Stimulated activated CD4-positive, alpha-beta T cell treated with anti-CD3 and anti-CD28 coated beads, Interleukin-12 subunit alpha, Interleukin-12 subunit beta, amount 100 ng/mL, for 48 hours (primary cell): ENCODE data around the gene C5orf15.
A peak's percentile ranks its signal among the peaks of the same experiment; 100 is the strongest.

Experiments used
- DNase-seq, 3 donors: peaks; one replicate each; pipeline ENCODE4 v3.0.0-alpha.2; 2020; ENCODE audit warnings: low read depth in 2 of 3, low spot score in 1 of 3

C5orf15 gene

DNA sequence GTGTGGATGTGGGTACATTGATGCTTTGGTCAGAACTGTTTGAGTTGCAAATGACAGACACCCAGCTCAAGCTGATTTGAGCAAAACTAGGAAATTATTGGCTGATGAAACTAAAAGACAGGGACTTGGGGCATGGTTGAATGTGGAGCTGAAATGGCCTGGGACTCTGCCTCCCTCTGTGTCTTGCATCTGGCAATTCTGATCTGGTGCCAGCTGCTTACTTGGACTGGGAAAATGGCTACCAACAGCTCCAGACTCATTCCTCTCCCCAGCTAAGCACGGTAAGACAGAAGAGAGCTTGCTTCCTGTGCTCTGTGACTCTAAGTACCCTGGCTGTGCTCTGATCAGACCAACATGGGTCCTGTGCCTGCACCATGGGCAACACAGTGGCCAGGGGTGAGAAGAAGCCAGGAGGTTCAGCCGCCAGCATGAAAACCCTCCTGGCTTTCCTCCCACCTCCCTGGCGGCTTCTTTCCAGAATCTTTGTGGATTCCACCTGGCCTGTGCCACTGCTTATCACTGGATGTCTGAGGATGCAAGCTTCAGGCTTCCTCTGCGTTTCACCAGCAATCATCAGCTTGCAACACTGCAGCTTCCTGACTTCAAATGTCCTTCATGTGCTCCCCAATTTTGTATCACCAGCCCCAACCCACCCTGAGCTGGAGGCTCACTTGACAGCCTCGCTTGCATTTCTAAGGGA lies 44.1 kb downstream of the C5orf15 start:
- DNase-seq, result no peak

DNA sequence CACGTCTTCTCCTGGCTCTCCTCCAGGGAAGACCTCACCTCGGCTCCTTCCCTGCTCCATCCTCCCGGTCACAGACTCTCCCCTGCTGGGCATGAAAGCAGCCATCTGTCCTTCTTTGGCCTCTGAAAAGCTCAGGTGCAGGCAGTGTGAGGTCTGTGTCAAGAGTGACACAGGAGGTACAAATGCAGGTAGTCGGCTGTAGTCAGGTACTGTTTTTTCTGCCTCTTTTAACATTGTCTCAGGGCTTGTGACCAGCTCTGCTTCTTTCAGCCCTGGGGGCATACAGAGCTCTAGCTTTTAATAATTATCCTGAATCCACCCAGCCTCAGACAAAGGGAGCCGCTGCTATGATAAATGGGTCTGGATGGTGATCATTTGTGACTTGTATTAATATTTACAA lies 46.4 kb downstream of the C5orf15 start:
- DNase-seq, result no peak

DNA sequence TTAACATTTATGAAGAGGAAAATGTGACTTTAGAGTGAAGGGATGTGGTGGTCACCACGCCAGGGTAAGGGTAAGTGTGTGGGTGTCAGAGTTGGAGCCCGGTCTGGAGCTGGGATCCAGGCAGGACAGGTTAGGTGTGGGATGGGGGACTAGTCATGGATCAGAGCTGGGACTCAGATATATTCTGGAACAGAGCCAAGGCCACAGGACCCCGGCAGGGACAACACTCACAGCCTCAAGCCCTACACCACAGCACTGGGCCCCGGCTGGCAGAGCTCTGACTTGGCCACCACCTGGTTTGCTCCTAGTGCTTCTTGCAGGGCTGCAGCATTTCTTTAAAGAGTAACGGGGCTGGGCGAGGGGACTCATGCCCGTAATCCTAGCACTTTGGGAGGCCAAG lies 47.4 kb downstream of the C5orf15 start:
- DNase-seq, result no peak

DNA sequence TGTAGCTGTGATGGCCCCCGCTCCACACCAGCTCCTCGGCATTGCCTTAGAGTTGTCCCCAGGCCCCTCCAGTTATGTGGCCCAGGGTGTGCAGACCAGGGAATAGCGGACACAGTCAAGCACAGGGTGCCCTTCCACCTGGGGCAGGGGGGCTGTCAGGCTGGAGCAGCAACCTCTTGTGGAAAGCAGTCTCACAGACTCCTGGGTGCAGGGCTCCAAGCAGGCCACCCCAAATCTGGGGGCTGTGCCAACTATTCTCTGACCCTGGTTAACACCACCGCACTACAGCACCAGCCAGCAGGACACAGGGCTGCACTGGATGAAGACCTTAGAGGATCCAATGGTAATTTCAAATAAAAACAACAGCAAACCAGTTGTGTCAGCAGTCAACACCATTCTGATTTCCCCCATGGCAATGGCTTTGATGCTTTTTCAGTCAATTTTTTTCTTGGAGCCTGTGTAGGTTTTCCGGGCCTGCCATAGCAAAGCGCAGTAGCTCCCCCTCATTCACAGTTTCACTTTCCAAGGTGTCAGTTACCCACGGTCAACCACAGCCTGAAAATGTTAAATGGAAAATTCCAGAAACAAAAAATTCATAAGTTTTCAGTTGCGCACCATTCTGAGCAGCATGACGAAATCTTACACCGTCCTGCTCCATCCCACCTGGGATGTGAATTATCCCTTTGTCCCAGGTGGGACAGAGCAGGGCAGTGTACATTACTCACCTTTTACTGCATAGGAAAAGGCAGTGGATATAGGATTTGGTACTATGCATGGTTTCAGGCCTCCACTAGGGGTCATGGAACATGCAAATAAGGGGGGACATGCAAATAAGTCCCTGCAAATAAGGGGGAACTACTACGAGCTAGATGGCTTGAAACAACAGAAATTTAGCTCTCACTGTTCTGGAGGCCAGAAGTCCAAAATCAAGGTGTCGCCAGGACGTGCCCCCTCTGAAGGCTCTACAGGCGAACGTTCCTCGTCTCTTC lies 49.0 kb downstream of the C5orf15 start:
- DNase-seq, result peak in 1 of 3 donors; percentile 15

DNA sequence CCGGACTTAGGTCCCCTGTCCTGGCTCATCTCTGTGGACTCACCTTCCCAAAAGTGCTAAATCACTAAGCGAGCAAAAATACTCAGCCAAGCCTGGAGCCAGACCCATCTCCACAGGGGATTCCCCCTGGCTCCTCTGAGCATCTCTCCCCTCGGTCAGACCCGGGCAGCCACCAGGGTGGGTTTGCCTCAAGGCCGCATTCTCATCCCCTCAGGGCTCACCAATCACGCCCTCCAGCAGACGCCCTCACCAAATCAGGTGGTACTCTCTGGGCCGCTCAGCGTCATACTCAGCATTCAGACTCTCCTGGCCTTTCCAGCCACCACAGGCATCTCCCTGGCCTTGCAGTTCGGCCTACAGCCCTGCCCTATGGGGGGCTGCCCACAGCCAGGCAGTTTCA lies 49.7 kb downstream of the C5orf15 start:
- DNase-seq, result no peak

DNA sequence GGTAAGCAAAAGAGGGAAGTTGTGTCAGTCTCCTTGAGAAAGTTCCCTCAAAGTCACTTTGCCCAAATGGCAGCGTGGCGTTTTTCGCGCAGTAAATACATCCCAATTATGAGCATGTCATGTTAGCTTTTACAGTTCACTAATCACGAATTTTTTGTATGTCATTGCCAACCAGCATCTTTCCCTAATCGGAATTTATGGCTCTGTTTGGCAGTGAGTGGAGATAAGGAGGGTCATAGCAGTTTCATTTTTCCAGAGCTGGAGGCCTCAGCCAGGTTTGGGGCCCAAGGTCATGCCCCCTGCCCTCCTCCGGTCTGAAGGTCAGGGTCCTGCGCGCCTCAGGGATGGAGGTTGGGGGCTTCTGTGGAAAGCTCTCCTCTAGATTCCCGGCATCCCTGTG lies 50.1 kb downstream of the C5orf15 start:
- no peak for DNase-seq

DNA sequence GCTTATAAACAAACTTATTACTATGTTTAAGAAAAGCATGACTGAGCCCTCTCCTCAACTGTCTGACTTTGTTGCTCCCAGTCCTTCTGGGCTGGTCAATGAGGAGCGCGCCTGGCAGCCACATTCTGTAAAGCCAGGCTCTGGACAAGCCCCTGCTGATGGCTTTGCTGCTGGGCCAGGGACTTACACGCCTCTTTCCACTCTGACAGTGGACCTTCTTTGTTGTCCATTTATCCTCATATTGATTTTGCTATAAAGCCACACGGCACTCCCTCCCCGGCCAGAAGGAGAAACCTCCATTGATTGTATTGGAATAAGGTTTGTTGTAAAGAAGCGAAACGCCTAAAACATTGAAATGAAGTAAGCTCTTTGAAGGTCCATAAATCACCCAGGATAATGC lies 50.6 kb downstream of the C5orf15 start:
- DNase-seq, result no peak

GRCh38 chr5:133916914-133917313 lies 51.5 kb downstream of the C5orf15 start:
- no peak for DNase-seq

- DNase-seq, result no peak
These were observed 51.9 kb downstream of the C5orf15 start for GRCh38 chr5:133916479-133916878.

DNA sequence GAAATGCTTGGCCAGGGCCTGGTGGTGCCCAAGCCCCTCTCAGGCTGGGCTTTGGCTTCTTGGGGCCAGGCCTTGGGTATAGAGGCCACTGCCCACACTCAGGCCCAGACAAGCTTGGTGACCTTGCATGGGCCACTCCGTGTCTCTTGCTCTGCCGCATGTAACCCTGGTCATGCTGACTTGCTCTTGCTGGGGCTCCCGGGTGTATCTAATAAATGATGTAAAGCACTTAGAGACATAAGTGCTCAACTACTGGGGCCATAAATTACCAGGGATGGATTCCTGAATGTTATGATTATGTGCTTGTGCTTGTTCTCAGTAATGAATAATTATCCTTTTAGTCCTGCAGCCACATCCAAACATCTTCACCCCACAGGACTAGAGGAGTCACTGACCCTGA lies 54.0 kb downstream of the C5orf15 start:
- no peak for DNase-seq

- no peak for DNase-seq
These were observed 54.8 kb downstream of the C5orf15 start for GRCh38 chr5:133913413-133914155.

DNA sequence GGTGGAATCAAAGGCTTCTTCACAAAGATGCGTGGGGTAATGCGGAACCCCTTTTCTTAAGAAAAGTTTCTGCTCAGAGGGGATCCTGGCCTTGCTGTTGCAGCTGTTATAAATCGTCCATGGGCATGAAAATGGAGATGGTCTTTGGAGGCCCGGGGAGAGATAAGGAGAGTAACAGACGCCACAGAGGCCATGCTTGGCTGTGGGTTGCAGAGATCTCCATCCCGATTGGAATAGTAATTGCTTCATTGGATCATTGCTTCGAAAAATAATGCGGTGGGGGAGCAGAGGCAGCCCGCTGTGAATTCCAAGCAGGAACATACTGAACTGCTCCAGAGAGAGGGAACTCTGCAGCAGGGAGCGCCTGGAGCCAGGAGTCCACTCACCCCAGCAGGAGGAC lies 55.5 kb downstream of the C5orf15 start:
- no peak for DNase-seq

DNA sequence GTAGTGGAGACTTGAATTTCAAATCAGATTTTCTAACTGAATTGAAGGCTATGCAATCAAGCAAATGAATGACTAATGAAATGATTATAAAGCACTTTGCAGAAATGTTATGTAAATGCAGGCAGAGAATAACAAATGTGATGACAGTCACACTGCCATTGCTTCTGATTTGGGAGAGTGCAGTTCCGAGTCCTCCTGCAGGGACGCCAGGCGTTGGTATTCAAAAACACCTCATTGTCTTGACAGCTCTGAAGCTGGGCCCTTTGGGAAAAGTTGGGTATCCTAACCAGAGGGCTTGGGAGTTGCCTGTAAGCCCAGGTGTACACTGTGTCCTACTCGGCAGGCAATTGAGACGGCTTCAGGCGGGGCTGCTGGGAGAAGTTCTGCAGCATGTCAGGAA lies 57.9 kb downstream of the C5orf15 start:
- DNase-seq, result no peak

DNA sequence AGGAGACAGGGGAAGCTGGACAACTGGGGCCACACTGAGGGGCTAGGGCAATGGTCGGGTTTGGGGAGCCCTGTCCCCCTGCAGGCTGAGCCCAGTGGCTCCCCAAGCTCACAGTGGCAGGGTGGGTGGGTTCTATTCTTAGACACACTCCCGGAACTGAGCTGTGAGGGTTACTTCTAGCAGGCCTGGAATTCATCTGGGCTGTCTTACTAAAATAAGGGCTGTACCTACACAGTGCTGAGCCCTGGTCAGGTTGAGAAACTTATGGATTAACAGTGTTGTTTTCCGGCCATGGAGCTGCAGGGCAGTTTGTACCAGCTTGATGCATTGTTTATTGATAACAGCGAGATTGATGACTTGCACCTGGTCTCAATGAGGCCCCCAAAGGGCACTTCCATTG lies 58.8 kb downstream of the C5orf15 start:
- no peak for DNase-seq

GRCh38 chr5:133907075-133907474 lies 61.4 kb downstream of the C5orf15 start:
- DNase-seq, result no peak

DNA sequence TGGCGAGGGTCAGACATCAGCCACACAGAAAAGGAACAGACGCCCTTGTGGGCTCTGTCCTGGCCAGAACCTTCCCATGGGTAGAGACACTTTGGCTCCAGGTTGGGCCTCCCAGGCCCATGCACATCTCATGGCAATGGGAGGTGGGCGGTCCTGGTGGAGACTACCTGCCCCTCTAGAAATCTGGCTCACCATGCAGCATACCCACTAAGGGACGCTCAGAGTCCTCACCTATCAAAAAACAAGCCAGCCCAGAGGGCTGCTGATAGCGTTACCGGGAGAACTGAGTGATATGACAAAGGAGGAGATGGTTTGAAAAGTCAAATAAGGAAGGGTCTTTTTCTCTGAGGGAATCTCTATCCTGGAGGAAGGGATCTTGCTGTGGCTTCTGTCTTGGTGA lies 62.1 kb downstream of the C5orf15 start:
- DNase-seq, result no peak
